OCI-LY3 (cell line): ENCODE measurements around the gene DCTPP1.
"Not testable (repeated sequence)": the region's sequence is repeated elsewhere in the genome, so short reads cannot be mapped to it uniquely, and the experiment has no call there.

Experiments used
- H2AFZ ChIP-seq: fragments of 200-600, 300-600 bp; shearing (Covaris generic); 2 replicates; pipeline ENCODE4 v1.6.0; 2014; ENCODE audit warnings: antibody characterized with exemption, low read depth, low read length
- H3K27ac ChIP-seq: fragments of 200-600, 300-600 bp; sonication (generic); 2 replicates; pipeline ENCODE4 v1.5.1; 2014; ENCODE audit warnings: mild to moderate bottlenecking, low read length, moderate library complexity, mixed read lengths
- H3K27me3 ChIP-seq: fragments of 200-600, 300-600 bp; sonication (generic); 2 replicates; pipeline ENCODE4 v1.6.1; 2014; ENCODE audit warnings: low read depth, low read length, mixed read lengths
- H3K36me3 ChIP-seq: fragments of 200-600, 300-600 bp; sonication (generic); replicated peaks from 2 replicates; pipeline ENCODE3; 2014; ENCODE audit warnings: low read depth, low read length, mixed read lengths
- H3K4me1 ChIP-seq: fragments of 300-600, 200-600 bp; sonication (generic); 2 replicates; pipeline ENCODE4 v1.6.1; 2014; ENCODE audit warnings: low read length, mixed read lengths
- H3K4me2 ChIP-seq: fragments of 200-600, 300-600 bp; sonication (generic); 2 replicates; pipeline ENCODE4 v1.6.1; 2014; ENCODE audit warnings: low read length, mixed read lengths
- H3K4me3 ChIP-seq: fragments of 300-600, 200-600 bp; sonication (generic); 2 replicates; pipeline ENCODE4 v1.5.1; 2014; ENCODE audit warnings: antibody characterized with exemption, mild to moderate bottlenecking, low read length, moderate library complexity
- H3K79me2 ChIP-seq: fragments of 300-600, 200-600 bp; shearing (Covaris generic); 2 replicates; pipeline ENCODE4 v1.6.1; 2014; ENCODE audit warnings: mild to moderate bottlenecking, low read length, mixed read lengths
- H3K9ac ChIP-seq: fragments of 300-600, 200-600 bp; shearing (Covaris generic); 2 replicates; pipeline ENCODE4 v1.6.0; 2014; ENCODE audit warnings: mild to moderate bottlenecking, low read length, moderate library complexity
- H3K9me3 ChIP-seq: fragments of 200-600, 300-600 bp; shearing (Covaris generic); 2 replicates; pipeline ENCODE4 v1.6.1; 2014; ENCODE audit warnings: low read length, mixed read lengths; ENCODE audit not compliant: insufficient read depth
- H4K20me1 ChIP-seq: fragments of 200-600, 300-600 bp; sonication (generic); 2 replicates; pipeline ENCODE4 v1.6.1; 2016; ENCODE audit warnings: low read length, mixed read lengths; ENCODE audit not compliant: insufficient read depth
- CTCF ChIP-seq: fragments of 200-600, 300-600 bp; sonication (generic); IDR thresholded peaks from 2 replicates; pipeline ENCODE4 v1.5.1; 2014; ENCODE audit warnings: antibody characterized with exemption, low read length, low read depth
- EZH2phosphoT487 ChIP-seq: fragments of 200-600 bp; shearing (Covaris generic); IDR thresholded peaks from 2 replicates; pipeline ENCODE4 v1.6.1; 2018; ENCODE audit warnings: antibody characterized with exemption, mixed run types, low read depth

The DCTPP1 gene

GRCh38 chr16:30456302-30456701 is 26.5 kb upstream of the DCTPP1 start:
- H3K9me3 ChIP-seq = no peaks in the 10 kb centered on the region
- no peaks in the 10 kb centered on the region for H3K36me3 ChIP-seq
- no peaks in the 10 kb centered on the region for H4K20me1 ChIP-seq
- no peak overlapping the region for H3K27ac ChIP-seq
- TF ChIP-seq CTCF (no peak), EZH2phosphoT487 (no peak)
- H3K4me1 ChIP-seq = peaks cover 51% of the 10 kb centered on the region
- no peaks in the 10 kb centered on the region for H3K79me2 ChIP-seq
- H3K4me3 ChIP-seq = no peak overlapping the region
- no peak overlapping the region for H3K9ac ChIP-seq
- H3K4me2 ChIP-seq = 0 out of 2 replicates have a peak overlapping the region, but pooled peaks have one; percentile 4
- H2AFZ ChIP-seq = no peak overlapping the region
- no peaks in the 10 kb centered on the region for H3K27me3 ChIP-seq

DNA sequence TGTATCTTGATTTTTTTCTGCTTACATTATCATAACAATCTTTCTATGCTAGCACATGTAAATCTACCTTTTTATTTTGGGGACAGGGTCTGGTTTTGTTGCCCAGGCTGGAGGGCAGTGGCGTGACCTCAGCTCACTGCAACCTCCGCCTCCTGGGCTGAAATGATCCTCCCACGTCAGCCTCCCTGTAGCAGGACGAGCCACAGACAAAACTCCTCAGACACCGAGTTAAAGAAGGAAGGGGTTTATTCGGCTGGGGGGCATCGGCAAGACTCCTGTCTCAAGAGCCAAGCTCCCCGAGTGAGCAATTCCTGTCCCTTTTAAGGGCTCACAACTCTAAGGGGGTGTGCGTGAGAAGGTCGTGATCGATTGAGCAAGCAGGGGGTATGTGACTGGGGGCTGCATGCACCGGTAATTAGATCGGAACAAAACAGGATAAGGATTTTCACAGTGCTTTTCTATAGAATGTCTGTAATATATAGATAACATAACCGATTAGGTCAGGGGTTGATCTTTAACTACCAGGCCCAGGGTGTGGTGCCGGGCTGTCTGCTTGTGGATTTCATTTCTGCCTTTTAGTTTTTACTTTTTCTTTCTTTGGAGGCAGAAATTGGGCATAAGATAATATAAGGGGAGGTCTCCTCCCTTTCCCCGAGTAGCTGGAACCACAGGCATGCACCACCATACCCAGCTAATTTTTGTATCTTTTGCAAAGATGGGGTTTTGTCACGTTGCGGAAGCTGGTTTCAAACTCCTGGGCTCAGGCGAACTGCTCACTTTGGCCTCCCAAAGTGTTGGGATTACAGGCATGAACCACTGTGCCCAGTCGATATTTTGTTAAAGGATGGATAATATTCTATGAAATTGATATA is 23.1 kb upstream of the DCTPP1 start:
- H3K27me3 ChIP-seq, H3K36me3 ChIP-seq, H3K79me2 ChIP-seq, H4K20me1 ChIP-seq, H3K9me3 ChIP-seq: not testable (repeated sequence)
- peak overlapping the region; percentile 51 for H3K9ac ChIP-seq
- H3K27ac ChIP-seq = peak overlapping the region; percentile 64
- peak overlapping the region; percentile 49 for H3K4me3 ChIP-seq
- H3K4me1 ChIP-seq = peaks cover 40% of the 10 kb centered on the region
- H3K4me2 ChIP-seq = peak overlapping the region; percentile 69
- H2AFZ ChIP-seq = peak overlapping the region; percentile 79

DNA sequence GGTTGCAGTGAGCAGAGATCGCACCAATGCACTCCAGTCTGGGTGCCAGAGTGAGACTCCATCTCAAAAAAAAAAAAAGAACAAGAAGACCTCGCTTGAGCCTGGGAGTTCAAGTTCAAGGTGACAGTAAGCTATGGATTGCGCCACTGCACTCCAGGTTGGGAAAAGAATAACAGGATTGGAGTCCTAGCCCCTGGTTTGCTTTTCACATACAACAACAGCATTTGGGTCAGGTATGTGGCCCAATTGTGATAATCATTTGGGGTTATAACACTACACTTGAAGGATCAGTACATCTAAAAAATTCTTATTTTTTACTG is 19.2 kb upstream of the DCTPP1 start:
- Histone ChIP-seq H3K4me1 (peaks cover 45% of the 10 kb centered on the region), H3K4me2 (no peak overlapping the region), H3K27me3 (no peaks in the 10 kb centered on the region), H3K4me3 (no peak overlapping the region), H3K36me3 (peaks cover 11% of the 10 kb centered on the region), H3K27ac (no peak overlapping the region), H3K9ac (no peak overlapping the region), H3K9me3 (no peaks in the 10 kb centered on the region), H4K20me1 (no peaks in the 10 kb centered on the region), H3K79me2 (peaks cover 15% of the 10 kb centered on the region), H2AFZ (no peak overlapping the region)
- no peak for TF ChIP-seq CTCF

DNA sequence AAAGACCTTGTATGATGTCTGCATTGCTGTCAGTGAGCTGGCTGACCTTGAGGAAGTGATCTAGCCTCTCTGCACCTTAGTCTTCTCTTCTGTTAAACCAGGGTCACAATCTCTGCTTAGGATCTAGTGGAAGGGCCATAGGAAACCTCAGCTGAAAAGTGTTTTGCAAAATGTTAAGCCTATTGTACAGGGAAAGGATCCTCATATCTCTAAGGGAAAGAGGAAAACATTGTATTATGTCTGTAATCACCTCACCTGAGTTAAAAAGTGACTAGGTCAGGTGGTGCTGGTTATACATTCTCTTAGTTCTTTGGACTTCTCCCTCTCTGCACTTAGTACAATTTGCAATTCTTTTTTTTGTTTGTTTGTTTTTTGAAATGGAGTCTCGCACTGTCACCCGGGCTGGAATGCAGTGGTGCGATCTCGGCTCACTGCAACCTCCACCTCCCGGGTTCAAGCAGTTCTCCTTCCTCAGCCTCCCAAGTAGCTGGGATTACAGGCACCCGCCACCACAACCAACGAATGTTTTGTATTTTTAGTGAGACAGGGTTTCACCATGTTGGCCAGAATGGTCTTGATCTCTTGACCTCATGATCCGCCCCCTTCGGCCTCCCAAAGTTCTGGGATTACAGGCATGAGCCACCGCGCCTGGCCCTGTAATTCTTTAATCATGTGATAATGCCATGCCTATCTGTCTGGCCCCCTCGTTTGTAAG is 17.8 kb upstream of the DCTPP1 start:
- Histone ChIP-seq H3K9me3 (no peaks in the 10 kb centered on the region), H3K9ac (no peak overlapping the region)

More for the DNA sequence above, 17.8 kb upstream of the DCTPP1 start:
- Histone ChIP-seq H3K4me1 (peaks cover 32% of the 10 kb centered on the region), H3K36me3 (peaks cover 22% of the 10 kb centered on the region), H2AFZ (no peak overlapping the region), H3K27ac (no peak overlapping the region), H3K4me3 (no peak overlapping the region), H3K4me2 (no peak overlapping the region), H3K79me2 (peaks cover 18% of the 10 kb centered on the region), H4K20me1 (no peaks in the 10 kb centered on the region), H3K27me3 (no peaks in the 10 kb centered on the region)
- TF ChIP-seq EZH2phosphoT487 = no peak
- TF ChIP-seq CTCF = no peak
